Keratinocyte (primary cell): Measurements from ENCODE around the gene TPST2. TPM values are rescaled to one million over a fixed set of nuclear protein-coding genes. Genes with fewer than 3 reads are reported as not detected.

Experiments
- DNase-seq: peaks from one replicate; pipeline ENCODE4 v3.0.0-alpha.2; 2011; ENCODE audit warnings: low read depth, missing footprints, low spot score
- FAIRE-seq: peaks from 2 replicates; lab custom pipeline; 2011; peaks lifted over from hg19 to GRCh38; lab: Jason Lieb, UNC
- H2AFZ ChIP-seq: 2 replicates; pipeline ENCODE4 v1.6.0; 2012; ENCODE audit warnings: low read length, control low read depth, inconsistent platforms; ENCODE audit not compliant: control insufficient read depth
- H3K27ac ChIP-seq: 2 replicates; pipeline ENCODE4 v1.5.1; 2011; ENCODE audit warnings: low read length; ENCODE audit not compliant: control insufficient read depth, insufficient read depth
- H3K27me3 ChIP-seq: 3 replicates; pipeline ENCODE4 v1.6.0; 2011; ENCODE audit warnings: low read length; ENCODE audit not compliant: control insufficient read depth, insufficient read depth; ENCODE audit errors: extremely low read depth
- H3K36me3 ChIP-seq, 2 experiments: 2 replicates in 1 of 2; 3 replicates in 1 of 2; pipeline ENCODE4 v1.5.1; 2011; ENCODE audit warnings: low read length in 2 of 2, mild to moderate bottlenecking in 1 of 2; ENCODE audit not compliant: control insufficient read depth in 2 of 2, insufficient read depth in 2 of 2; ENCODE audit errors: extremely low read depth in 1 of 2
- H3K4me1 ChIP-seq: 3 replicates; pipeline ENCODE4 v1.5.1; 2011; ENCODE audit warnings: low read length; ENCODE audit not compliant: control insufficient read depth, insufficient read depth; ENCODE audit errors: extremely low read depth
- H3K4me2 ChIP-seq: 3 replicates; pipeline ENCODE4 v1.6.0; 2011; ENCODE audit warnings: low read depth, low read length; ENCODE audit not compliant: control insufficient read depth, insufficient read depth; ENCODE audit errors: extremely low read depth
- H3K4me3 ChIP-seq, 3 experiments: fragments of 200-600 bp in 1 of 3; sonication (generic) in 1 of 3; 2 replicates in 2 of 3; 3 replicates in 1 of 3; pipeline ENCODE4 v1.5.1; 2011 to 2016; ENCODE audit warnings: low read length in 3 of 3, mild to moderate bottlenecking in 3 of 3, control low read depth in 2 of 3, inconsistent platforms in 1 of 3, low read depth in 1 of 3, mixed read lengths in 1 of 3, mixed run types in 1 of 3, moderate library complexity in 1 of 3; ENCODE audit not compliant: control insufficient read depth in 2 of 3, insufficient read depth in 2 of 3; ENCODE audit errors: extremely low read depth in 1 of 3
- H3K79me2 ChIP-seq: 2 replicates; pipeline ENCODE4 v1.6.0; 2012; ENCODE audit warnings: low read length; ENCODE audit not compliant: control insufficient read depth, insufficient read depth
- H3K9ac ChIP-seq: 3 replicates; pipeline ENCODE4 v1.6.0; 2011; ENCODE audit warnings: low read length; ENCODE audit not compliant: control insufficient read depth, insufficient read depth; ENCODE audit errors: extremely low read depth
- H3K9me1 ChIP-seq: 3 replicates; pipeline ENCODE4 v1.6.0; 2011; ENCODE audit warnings: low read length; ENCODE audit not compliant: control insufficient read depth, insufficient read depth; ENCODE audit errors: extremely low read depth
- H3K9me3 ChIP-seq: 2 replicates; pipeline ENCODE4 v1.5.1; 2012; ENCODE audit warnings: low read depth, low read length; ENCODE audit not compliant: control insufficient read depth
- H4K20me1 ChIP-seq: 3 replicates; pipeline ENCODE4 v1.6.0; 2011; ENCODE audit warnings: low read length; ENCODE audit not compliant: control insufficient read depth, insufficient read depth; ENCODE audit errors: extremely low read depth
- CTCF ChIP-seq, 3 experiments: IDR thresholded peaks in 1 of 3; conservative IDR thresholded peaks in 1 of 3; optimal IDR thresholded peaks in 1 of 3; 2 replicates in 2 of 3; 3 replicates in 1 of 3; pipeline versions ENCODE3 to v1.5.1; 2011; ENCODE audit warnings: low read length in 3 of 3, mild to moderate bottlenecking in 3 of 3, moderate library complexity in 2 of 3, control low read depth in 1 of 3, inconsistent platforms in 1 of 3; ENCODE audit not compliant: insufficient read depth in 2 of 3; ENCODE audit errors: extremely low read depth in 1 of 3
- EZH2 ChIP-seq: IDR thresholded peaks from one replicate; pipeline ENCODE4 v1.6.1; 2012; ENCODE audit warnings: inconsistent platforms, mild to moderate bottlenecking, low read length, moderate library complexity
- dilution Hi-C: fragments of 300-500 bp; cut with MboI; formaldehyde crosslinking; loops from one replicate; pipeline ENCODE4 v1.7.0; 2020; ENCODE audit warnings: low sequenced_read_pairs; ENCODE audit not compliant: extremely low pct_ligation_motif_present
- polyA plus RNA-seq, 5 experiments: library from polyadenylated mRNA; depleted of rRNA in 3 of 5; stranded (reverse) in 3 of 5; stranded (forward) in 1 of 5; unstranded in 1 of 5; fragments of >200 nt; gene quantifications; 1 replicate in 1 of 5; 2 replicates in 3 of 5; 3 replicates in 1 of 5; pipeline versions ENCODE4 v1.2.1 to v1.2.3, GENCODE V29; 2011 to 2012; ENCODE audit warnings: missing spikeins in 2 of 5, low read depth in 1 of 5, low replicate concordance in 1 of 5

Gene TPST2
- polyA plus RNA-seq, 1 donor (not counting 4 experiments of a cell fraction or from before 2014, with no cell fraction given): 22.4 TPM

GRCh38 chr22:26635117-26635516 lies 45.2 kb upstream of the TPST2 start:
- H3K4me2 ChIP-seq: no peak overlapping the region
- H3K4me3 ChIP-seq: no peak overlapping the region
- no peaks in the 10 kb centered on the region for H3K9me3 ChIP-seq
- no peak overlapping the region for H2AFZ ChIP-seq
- peaks cover 7% of the 10 kb centered on the region for H3K27me3 ChIP-seq
- dilution Hi-C loops: no loop called here
- TF ChIP-seq EZH2: no peak
- TF ChIP-seq CTCF (optimal IDR thresholded peaks at IDR 0.05 in 1 of 3, IDR thresholded peaks at IDR 0.05 in 1 of 3, conservative IDR thresholded peaks at IDR 0.05 in 1 of 3; ENCODE audit: extremely low read depth in 1 of 3, insufficient read depth in 2 of 3, low read length in 3 of 3): no peak
- H3K79me2 ChIP-seq: no peaks in the 10 kb centered on the region
- no peaks in the 10 kb centered on the region for H3K36me3 ChIP-seq
- DNase-seq (no peak), FAIRE-seq (no peak)
- H3K4me1 ChIP-seq: no peaks in the 10 kb centered on the region
- H3K9ac ChIP-seq: no peak overlapping the region
- no peaks in the 10 kb centered on the region for H3K9me1 ChIP-seq
- no peaks in the 10 kb centered on the region for H4K20me1 ChIP-seq
- H3K27ac ChIP-seq: no peak overlapping the region

GRCh38 chr22:26634189-26634588 lies 44.3 kb upstream of the TPST2 start:
- FAIRE-seq (no peak), DNase-seq (no peak)
- no peak overlapping the region for H3K9ac ChIP-seq
- no peaks in the 10 kb centered on the region for H4K20me1 ChIP-seq
- H3K9me1 ChIP-seq: no peaks in the 10 kb centered on the region
- no peaks in the 10 kb centered on the region for H3K4me1 ChIP-seq
- no peaks in the 10 kb centered on the region for H3K9me3 ChIP-seq
- no peaks in the 10 kb centered on the region for H3K79me2 ChIP-seq
- peaks cover 7% of the 10 kb centered on the region for H3K27me3 ChIP-seq
- no peak overlapping the region for H3K27ac ChIP-seq
- H2AFZ ChIP-seq: no peak overlapping the region
- no peak overlapping the region for H3K4me2 ChIP-seq
- H3K36me3 ChIP-seq: no peaks in the 10 kb centered on the region
- dilution Hi-C loops: no loop called here
- H3K4me3 ChIP-seq: no peak overlapping the region
- TF ChIP-seq CTCF (optimal IDR thresholded peaks at IDR 0.05 in 1 of 3, IDR thresholded peaks at IDR 0.05 in 1 of 3, conservative IDR thresholded peaks at IDR 0.05 in 1 of 3; ENCODE audit: extremely low read depth in 1 of 3, insufficient read depth in 2 of 3, low read length in 3 of 3): no peak
